Cerebellar cortex (tissue), 1 donor: ENCODE measurements around the gene FIGNL1.

Source experiments
- DNase-seq: peaks from one replicate; pipeline ENCODE4 v3.0.0-alpha.2; 2015; ENCODE audit warnings: low spot score

Gene FIGNL1, protein sequence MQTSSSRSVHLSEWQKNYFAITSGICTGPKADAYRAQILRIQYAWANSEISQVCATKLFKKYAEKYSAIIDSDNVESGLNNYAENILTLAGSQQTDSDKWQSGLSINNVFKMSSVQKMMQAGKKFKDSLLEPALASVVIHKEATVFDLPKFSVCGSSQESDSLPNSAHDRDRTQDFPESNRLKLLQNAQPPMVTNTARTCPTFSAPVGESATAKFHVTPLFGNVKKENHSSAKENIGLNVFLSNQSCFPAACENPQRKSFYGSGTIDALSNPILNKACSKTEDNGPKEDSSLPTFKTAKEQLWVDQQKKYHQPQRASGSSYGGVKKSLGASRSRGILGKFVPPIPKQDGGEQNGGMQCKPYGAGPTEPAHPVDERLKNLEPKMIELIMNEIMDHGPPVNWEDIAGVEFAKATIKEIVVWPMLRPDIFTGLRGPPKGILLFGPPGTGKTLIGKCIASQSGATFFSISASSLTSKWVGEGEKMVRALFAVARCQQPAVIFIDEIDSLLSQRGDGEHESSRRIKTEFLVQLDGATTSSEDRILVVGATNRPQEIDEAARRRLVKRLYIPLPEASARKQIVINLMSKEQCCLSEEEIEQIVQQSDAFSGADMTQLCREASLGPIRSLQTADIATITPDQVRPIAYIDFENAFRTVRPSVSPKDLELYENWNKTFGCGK

DNA sequence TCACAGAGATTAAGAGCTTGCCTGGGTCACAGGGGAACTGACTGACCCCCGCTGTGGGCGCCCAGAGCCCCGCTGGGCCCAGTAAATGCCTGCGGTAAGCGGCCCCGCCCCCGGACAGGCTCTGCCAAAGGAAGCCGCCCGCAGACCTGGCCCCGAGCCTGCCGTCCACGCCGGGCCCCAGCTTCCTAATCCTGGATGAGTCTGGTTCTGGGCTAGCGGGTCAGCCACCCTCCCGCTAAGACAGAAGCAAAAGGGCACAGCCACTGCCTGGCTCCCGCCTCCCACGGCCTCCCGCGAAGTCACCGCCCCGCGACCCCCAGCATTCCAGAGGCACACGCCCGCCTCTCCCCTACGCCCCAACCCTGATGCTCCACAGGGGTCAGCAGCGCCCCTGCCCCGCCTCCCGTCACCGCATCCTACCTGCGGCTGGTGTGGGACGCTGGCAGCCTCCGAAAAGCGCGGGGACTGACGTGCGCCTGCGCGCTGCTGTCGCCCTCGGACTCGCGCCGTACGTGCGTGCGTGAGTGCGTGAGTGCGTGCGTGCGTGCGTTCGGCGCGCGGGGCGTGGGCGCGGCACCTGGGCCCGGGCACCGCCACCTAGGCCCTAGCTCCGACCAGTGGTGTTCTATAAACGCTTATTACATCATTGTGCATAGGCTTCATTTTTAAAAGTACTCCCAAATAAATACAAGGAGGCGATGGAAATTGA lies at the start of gene FIGNL1:
Gene FIGNL1 (minus strand): TSS at position 470 of the 709 bp plus-strand sequence. CDS start 3,063 bp downstream, outside the sequence.
- DNase-seq, result peak; percentile 76

- DNase-seq, result no peak
Observed at GRCh38 chr7:50499092-50499491, 48.9 kb upstream of the FIGNL1 start.

DNA sequence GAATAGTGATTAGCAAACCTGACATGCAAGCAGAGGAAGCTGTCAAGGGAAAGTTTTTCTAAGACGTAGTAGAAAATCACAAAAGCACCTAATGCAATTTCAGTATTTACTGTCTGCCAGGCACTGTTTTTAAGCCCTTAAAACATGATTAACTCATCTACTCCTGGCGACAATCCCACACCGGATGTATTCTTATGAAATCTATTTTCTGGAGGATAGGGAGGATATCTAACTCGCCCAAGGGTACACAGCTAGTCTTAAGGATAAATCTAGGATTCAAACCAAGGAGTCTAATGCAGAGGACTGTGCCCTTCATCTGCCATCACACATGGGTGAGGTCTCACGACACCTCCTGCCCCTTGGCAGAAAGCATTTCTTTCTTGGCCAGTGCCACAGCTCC lies 47.8 kb upstream of the FIGNL1 start:
- DNase-seq, result no peak

GRCh38 chr7:50497068-50497642 lies 47.0 kb upstream of the FIGNL1 start:
- no peak for DNase-seq

GRCh38 chr7:50496569-50496968 lies 46.4 kb upstream of the FIGNL1 start:
- DNase-seq, result no peak

GRCh38 chr7:50495746-50496145 lies 45.6 kb upstream of the FIGNL1 start:
- DNase-seq, result no peak

DNA sequence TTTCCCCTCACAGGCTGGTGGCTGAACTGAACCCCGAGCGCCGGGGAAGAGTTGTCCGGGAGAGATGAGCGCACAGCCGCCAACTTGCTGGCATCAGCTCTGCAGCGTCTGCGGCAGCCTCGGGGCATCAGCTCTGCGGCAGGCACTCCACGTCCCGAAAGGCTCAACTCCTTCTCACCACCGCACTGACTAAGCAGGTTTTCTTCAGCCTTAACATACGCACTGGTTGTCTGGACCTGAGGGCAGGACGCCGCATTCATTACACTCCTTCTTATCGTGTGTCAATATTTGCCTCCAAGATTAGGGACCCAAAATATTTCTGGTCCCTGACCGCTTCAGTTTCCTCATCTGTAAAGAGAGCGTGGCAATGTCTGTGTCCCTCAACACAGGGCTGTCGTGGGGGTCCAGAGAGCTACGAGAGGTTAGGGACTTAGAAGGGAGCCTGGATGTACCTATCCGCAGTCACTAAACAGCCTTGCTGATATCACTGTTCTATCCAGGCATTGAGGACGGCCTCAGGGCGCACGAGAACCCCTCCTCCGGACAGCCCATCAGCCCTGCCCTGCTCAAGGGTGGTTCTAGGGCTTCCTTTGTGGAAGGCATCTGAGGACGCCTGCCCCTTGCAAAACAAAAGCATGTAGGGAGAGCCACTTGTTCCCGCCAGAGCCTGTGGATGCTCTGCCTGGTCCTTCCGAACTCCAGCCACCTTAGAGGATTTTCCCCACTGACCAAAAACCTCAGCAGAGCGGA lies 42.8 kb upstream of the FIGNL1 start:
- DNase-seq, result no peak

- no peak for DNase-seq
Observed at GRCh38 chr7:50491943-50492342, 41.8 kb upstream of the FIGNL1 start.

DNA sequence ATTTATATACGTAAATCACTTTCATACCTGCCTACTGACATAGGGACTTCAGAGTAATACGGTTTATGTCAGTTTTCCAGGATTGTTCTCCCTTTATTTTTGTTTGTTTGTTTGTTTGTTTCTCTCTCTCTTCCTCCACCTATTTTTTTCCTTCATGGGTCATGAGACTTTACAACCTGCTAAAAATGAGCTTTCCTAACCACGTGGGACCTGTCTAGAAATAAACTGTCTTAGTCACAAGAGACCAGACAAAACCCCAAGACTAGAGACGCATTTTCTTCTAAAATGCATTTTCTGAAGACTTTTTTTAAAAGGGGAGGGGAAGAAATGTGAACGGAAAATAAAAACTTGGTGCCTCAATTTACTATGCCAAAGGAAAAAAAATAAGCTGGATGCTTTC lies 41.1 kb upstream of the FIGNL1 start:
- no peak for DNase-seq

- no peak for DNase-seq
Observed at GRCh38 chr7:50488379-50488778, 38.2 kb upstream of the FIGNL1 start.

- no peak for DNase-seq
Observed at GRCh38 chr7:50486512-50486911, 36.4 kb upstream of the FIGNL1 start.

DNA sequence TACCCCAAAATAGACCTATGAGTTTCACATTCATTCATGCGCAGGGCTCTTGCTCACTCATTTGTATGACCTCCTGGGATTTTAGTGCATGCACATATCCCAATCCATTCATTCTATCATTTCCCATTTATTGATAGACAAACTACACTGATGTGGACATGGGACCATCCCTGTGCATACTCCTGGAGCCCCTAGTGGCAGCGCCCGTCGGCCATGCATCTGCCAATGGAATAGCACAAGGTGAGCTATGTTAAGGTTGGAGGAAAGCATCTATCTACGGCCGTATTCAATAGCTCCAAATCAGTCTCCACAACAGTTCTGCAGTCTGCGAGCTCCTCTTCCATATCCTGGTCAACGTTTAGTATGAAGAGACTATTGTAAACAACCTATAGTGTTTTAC lies 31.7 kb upstream of the FIGNL1 start:
- DNase-seq, result no peak

DNA sequence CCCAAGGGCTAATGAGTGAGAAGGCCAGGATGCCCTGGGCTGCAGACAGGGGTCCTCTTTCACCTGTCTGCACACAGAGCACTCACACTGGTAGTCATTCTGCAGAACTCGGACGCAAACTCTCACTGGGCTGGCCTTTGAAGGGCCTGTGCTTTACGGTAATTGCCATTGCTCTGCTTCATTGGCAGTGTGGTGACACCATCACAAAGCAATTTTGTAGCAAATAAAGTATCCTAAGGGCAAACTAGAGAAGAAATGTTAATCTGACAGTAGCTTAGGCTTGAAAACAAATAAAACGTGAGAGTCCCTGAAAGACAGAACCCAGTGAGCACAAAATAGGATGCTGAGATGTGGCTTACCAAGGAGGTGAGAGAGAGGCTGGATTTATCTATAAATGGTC lies 30.6 kb upstream of the FIGNL1 start:
- DNase-seq, result no peak

DNA sequence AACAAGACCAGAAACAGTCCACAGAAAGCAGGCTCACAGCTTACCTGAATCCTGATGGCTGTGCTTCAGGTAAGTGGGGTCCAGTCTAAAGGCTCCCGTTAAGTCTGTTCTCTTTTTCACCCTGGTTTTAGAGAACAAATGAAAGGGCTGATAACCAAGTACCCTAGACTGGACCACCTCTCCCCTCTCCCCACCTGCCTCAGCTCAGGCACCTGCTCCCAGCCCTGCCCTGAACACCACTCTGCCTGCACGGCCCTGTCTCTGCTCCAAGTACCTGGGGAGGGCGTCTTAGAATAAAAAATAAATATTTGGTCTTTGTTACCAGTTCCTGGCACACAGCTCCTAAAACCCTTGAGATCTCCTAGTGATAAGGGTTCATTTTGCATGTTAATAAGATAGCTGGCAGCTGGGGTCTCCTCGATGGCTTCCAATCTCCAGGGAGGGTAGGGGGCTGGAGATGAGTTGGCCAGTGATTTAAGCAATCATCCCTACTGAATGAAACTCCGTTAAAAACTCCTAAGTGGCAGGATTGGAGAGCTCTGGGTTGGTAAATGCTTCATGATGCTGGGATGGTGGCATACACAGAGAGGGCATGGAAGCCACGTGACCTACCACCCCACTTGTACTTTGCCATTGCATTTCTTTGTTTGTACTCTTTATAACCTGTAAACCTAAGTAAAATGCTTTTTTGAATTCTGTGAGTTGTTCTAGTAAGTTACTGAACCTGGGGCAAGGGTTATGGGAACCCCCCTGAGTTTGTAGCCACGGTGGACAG lies 29.8 kb upstream of the FIGNL1 start:
- no peak for DNase-seq

DNA sequence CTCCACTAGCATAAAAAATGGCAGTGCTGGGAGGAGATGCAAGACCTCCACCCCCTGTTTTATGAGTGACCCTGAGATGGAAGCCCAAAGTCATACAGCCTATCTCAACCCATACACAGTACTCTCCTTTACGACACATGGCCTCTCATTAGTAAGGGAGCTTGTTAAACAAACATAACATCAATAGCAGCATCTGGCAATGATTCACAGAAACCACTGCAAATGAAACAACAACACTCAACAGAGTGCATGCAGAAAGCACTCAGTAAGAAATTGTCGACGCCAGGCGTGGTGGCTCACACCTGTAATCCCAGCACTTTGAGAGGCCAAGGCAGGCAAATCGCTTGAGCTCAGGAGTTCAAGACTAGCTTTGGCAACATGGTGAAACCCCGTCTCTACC lies 27.5 kb upstream of the FIGNL1 start:
- no peak for DNase-seq

- no peak for DNase-seq
Observed at GRCh38 chr7:50476953-50477625, 26.9 kb upstream of the FIGNL1 start.

DNA sequence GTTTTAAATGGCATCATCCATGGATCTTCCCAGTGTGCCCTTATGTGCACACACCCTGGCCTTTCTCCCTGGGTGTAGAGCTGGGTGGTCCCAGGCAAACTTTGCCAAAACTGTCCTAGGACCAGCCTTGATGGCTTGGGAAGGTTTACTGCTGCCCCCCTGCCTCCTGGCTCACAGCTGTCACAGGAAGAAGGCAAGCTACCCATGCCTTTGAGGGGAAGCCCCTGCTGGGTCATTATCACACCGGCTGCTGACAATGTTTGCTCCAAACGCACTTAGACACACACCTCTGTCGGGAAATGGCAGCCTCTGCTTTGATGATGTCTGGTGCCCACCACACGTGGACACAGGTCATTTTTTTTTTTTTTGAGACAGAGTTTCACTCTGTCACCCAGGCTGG lies 25.2 kb upstream of the FIGNL1 start:
- no peak for DNase-seq

DNA sequence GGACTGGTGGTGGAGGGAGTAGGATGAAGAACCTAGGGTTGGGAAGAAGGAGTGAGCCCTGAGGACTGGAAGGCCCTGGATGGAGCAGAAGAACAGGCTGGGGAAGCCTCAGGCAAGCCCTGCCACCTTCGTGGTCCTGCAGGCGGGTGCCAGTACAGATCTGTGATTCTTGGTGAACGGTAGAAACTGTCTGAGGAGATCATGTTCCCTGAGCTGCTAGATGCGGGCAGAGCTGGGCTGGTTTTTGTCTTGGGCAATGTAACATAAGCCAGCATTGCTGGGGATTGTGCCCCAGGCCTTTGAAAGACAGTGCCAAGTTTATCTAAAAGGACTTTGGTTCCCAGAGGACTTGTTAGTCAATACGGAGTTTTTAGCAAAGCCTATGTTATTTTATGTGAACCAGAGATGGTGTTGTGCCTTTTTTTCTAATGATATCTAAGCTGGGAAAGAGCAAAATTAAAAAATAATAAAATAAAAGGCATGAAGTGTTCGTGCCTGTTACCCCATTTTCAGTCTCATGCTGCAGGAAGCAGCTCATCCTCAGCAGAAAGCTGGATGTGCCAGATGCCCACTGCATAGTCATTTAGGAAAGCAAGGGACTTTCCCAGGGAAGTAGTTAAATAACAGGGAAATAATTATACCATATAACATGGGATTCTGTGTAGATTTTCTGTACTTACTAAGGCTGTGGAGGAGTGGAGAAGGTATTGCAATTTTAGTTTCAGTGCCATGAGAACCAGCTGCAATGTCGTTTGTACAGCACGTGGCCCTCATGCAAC lies 24.4 kb upstream of the FIGNL1 start:
- DNase-seq, result no peak

DNA sequence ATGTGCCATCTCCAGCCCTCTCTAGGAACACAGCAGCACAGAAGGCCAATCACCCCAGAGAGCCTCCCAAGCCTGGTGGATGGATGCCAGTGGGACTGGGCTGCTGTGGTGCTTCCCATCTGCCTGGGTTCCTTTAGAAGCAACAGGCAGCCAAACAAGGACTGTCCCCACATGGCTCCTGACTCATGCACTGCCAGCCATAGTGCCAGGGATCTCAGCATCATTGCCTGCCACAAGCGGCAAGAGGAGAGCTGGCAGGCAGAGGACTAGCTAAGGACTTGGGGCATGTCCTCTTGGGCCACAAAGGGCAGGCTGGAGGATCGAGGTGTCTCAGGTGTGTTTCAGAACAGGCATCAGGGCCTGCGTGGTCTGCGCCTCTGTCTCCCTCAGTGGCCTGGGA lies 23.4 kb upstream of the FIGNL1 start:
- DNase-seq, result no peak

- no peak for DNase-seq
Observed at GRCh38 chr7:50472427-50472826, 22.3 kb upstream of the FIGNL1 start.
